Right lobe of liver (tissue), 6 donors: Measurements from ENCODE around the gene CEP89. TPM values are rescaled to one million over a fixed set of nuclear protein-coding genes. Genes with fewer than 3 reads are reported as not detected.
"Not testable (repeated sequence)": the region's sequence is repeated elsewhere in the genome, so short reads cannot be mapped to it uniquely, and the experiment has no call there.

Experiments used
- ATAC-seq, 4 donors: fragments of 200-7000 bp; cut with Tn5 transposase; one replicate each; pipeline ENCODE4 v1.9.1; 2020; ENCODE audit warnings: mild to moderate bottlenecking in 4 of 4, moderate library complexity in 4 of 4
- DNase-seq, 3 donors: peaks; one replicate each; pipeline ENCODE4 v3.0.0-alpha.2; 2020
- H3K27ac ChIP-seq, 3 donors: fragments of 200-600 bp; one replicate each; pipeline ENCODE4 v1.8.0; 2022
- H3K27me3 ChIP-seq, 2 donors: fragments of 200-600 bp; one replicate each; pipeline ENCODE4 v1.8.0; 2022
- H3K36me3 ChIP-seq, 4 donors: fragments of 200-600 bp; sonication (generic) in 1 of 4; one replicate each; pipeline versions ENCODE4 v1.5.1 to v1.8.0; 2017 to 2022; ENCODE audit warnings: control low read depth in 1 of 4
- H3K4me1 ChIP-seq, 4 donors: fragments of 200-600 bp; sonication (generic) in 1 of 4; one replicate each; pipeline versions ENCODE4 v1.5.1 to v1.8.0; 2017 to 2022; ENCODE audit warnings: control low read depth in 1 of 4
- H3K4me3 ChIP-seq, 3 donors: fragments of 200-600 bp; one replicate each; pipeline ENCODE4 v1.8.0; 2022
- H3K9me3 ChIP-seq, 4 donors: fragments of 200-600 bp; sonication (generic) in 1 of 4; one replicate each; pipeline versions ENCODE4 v1.5.1 to v1.8.0; 2017 to 2022; ENCODE audit warnings: control low read depth in 1 of 4
- CTCF ChIP-seq, 4 donors: fragments of 200-600 bp in 3 of 4; fragments of 450-650 bp in 1 of 4; IDR thresholded peaks; one replicate each; pipeline versions ENCODE4 v1.5.1 to v1.8.0; 2016 to 2022; ENCODE audit warnings: antibody characterized with exemption in 4 of 4, mild to moderate bottlenecking in 2 of 4
- POLR2A ChIP-seq: fragments of 450-650 bp; IDR thresholded peaks from one replicate; pipeline ENCODE4 v1.6.1; 2017; ENCODE audit warnings: antibody characterized with exemption, mild to moderate bottlenecking
- WGBS: methylation state at CpG from one replicate; pipeline ENCODE4 v1.1.6; 2018; ENCODE audit warnings: low coverage, low lambda C conversion rate; ENCODE audit not compliant: insufficient coverage; ENCODE audit errors: missing lambda C conversion rate; 5-methylcytosine and 5-hydroxymethylcytosine counted together
- intact Hi-C, 2 donors: fragments of 100-400 bp; cut with DNase I; formaldehyde crosslinking; loops; one replicate each; pipeline versions ENCODE4 v1.11.2 to v1.14.1; 2022
- total RNA-seq, 6 experiments: library from RNA; depleted of rRNA in 2 of 6; stranded (reverse); fragments of >200 nt in 2 of 6; fragmentation: NEBNext Ultra II Directional in 3 of 6; extraction: Animal tissue kit (Norgen Biotek cat#: 25700) in 3 of 6; gene quantifications; one replicate each; pipeline versions ENCODE4 v1.1.0 to v1.2.4, GENCODE V29; 2016 to 2023
- donor health status: DM: no; HTN: yes; CAD: no.
- donor health status: DM: no; HTN: no; CAD: no.
- donor health status: DM: no; HTN: no; CAD: no.
- donor health status: DM: no; HTN: yes; CAD: no.
- donor health status: DM: no; HTN: yes; CAD: no.

The CEP89 gene
- total RNA-seq, 6 experiments from 2014 or later: 2.9 to 5.7 (median 4.7) TPM

GRCh38 chr19:32886241-32886640, 85.5 kb downstream of the CEP89 start:
- H3K27ac ChIP-seq: no peak overlapping the region
- H3K9me3 ChIP-seq: no peaks in the 10 kb centered on the region
- TF ChIP-seq POLR2A (no peak), CTCF (IDR thresholded peaks at IDR 0.05) (no peak)
- intact Hi-C loops: no loop called here
- no peaks in the 10 kb centered on the region for H3K36me3 ChIP-seq
- no peak overlapping the region for H3K4me3 ChIP-seq
- H3K4me1 ChIP-seq: no peaks in the 10 kb centered on the region
- ATAC-seq (no peak), DNase-seq (no peak)
- 80% methylated on average over 7 of the region's 7 CpGs for WGBS
- no peaks in the 10 kb centered on the region for H3K27me3 ChIP-seq

GRCh38 chr19:32885255-32885654, 86.5 kb downstream of the CEP89 start:
- H3K27ac ChIP-seq, H3K4me1 ChIP-seq, H3K27me3 ChIP-seq, ATAC-seq, DNase-seq, H3K36me3 ChIP-seq, H3K9me3 ChIP-seq, intact Hi-C loops, H3K4me3 ChIP-seq: not testable (repeated sequence)
- 95% methylated on average over 4 of the region's 5 CpGs for WGBS

GRCh38 chr19:32881766-32882165, 90.0 kb downstream of the CEP89 start:
- intact Hi-C loops: no loop called here
- WGBS: 64% methylated on average over 3 of the region's 12 CpGs
- no peaks in the 10 kb centered on the region for H3K27me3 ChIP-seq
- DNase-seq (no peak), ATAC-seq (no peak)
- H3K9me3 ChIP-seq: no peaks in the 10 kb centered on the region
- TF ChIP-seq POLR2A: no peak
- no peak for TF ChIP-seq CTCF (IDR thresholded peaks at IDR 0.05)
- H3K36me3 ChIP-seq: no peaks in the 10 kb centered on the region
- H3K27ac ChIP-seq: no peak overlapping the region
- no peak overlapping the region for H3K4me3 ChIP-seq
- peaks cover 0 to 3% (median 0%) of the 10 kb centered on the region in 4 donors for H3K4me1 ChIP-seq

- ATAC-seq: peak in 3 of 4 donors; percentile 41 to 59 (median 44)
Observed at GRCh38 chr19:32880622-32881021, 91.1 kb downstream of the CEP89 start.

GRCh38 chr19:32879741-32880140, 92.0 kb downstream of the CEP89 start:
- Histone ChIP-seq H3K27ac (no peak overlapping the region), H3K9me3 (no peaks in the 10 kb centered on the region), H3K36me3 (no peaks in the 10 kb centered on the region), H3K27me3 (no peaks in the 10 kb centered on the region), H3K4me3 (no peak overlapping the region), H3K4me1 (peaks cover 0 to 3% (median 0%) of the 10 kb centered on the region in 4 donors)
- intact Hi-C loops: no loop called here
- ATAC-seq (peak in 1 of 4 donors; percentile 12), DNase-seq (no peak)
- 100% methylated on average over 5 of the region's 8 CpGs for WGBS
- TF ChIP-seq CTCF (IDR thresholded peaks at IDR 0.05) (no peak), POLR2A (no peak)

More at GRCh38 chr19:32880622-32881021, 91.1 kb downstream of the CEP89 start:
- no peak for DNase-seq
- no peaks in the 10 kb centered on the region for H3K36me3 ChIP-seq
- H3K4me1 ChIP-seq: peaks cover 0 to 3% (median 0%) of the 10 kb centered on the region in 4 donors
- H3K27me3 ChIP-seq: no peaks in the 10 kb centered on the region
- no peaks in the 10 kb centered on the region for H3K9me3 ChIP-seq
- no peak overlapping the region for H3K27ac ChIP-seq
- no peak overlapping the region for H3K4me3 ChIP-seq
- TF ChIP-seq POLR2A (no peak), CTCF (IDR thresholded peaks at IDR 0.05) (no peak)
- intact Hi-C loops: no loop called here
- 23% methylated on average over 2 of the region's 2 CpGs for WGBS
